Measurements from ENCODE around the gene MUC21.
"Not testable (repeated sequence)": the region's sequence is repeated elsewhere in the genome, so short reads cannot be mapped to it uniquely, and the experiment has no call there.

Gene MUC21

DNA sequence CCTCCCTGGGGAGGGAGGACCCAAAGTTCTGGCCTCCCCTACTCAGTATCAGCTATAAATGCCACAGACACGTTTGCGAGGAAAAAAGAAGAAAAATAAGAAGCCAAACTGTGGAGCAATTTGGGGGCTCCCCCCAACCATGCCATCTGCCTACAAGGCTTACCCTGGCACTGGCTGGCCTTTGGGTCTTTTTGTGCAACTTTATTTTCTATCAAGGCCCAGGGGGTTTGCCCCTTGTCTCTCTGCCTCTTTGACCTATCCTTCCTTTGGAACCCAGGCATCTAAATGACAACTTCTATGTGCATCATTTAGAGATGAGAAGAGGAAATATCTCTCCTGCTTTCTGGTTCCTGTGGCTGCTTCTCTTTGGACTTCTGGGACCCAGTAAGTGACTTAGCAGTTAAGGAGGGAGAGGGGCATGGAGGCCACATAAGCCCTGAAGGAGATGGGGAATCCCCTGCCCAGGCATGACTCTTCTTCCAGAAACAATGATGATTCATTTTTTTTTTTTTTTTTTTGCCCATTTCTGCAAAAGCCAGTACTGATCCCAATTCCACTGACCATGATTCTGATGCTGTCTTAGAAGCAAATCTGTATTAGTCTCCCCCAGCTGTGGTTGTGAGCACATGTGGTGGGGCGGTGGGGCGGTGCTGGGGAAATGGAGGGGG is 27.0 kb downstream of the MUC21 start, which contains the start of gene MUC22:
TSS of gene MUC22 (plus strand) at position 82 of the 668 bp plus-strand sequence. CDS start at position 315, 233 bp downstream.
- no peak for DNase-seq

DNA sequence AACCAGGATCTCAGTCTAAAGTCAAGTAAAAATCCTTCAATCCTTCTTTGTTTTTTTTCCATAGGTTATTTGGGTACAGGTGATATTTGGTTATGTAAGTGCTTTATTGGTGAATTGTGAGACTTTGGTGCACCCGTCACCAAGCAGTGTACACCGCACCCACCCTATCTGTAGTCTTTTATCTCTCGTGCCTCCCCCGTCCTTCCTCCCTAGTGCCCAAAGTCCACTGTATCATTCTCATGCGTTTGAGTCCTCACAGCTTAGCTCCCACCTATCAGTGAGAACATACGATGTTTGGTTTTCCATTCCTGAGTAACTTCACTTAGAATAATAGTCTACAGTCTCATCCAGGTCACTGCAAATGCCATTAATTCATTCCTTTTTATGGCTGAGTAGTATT is 27.6 kb downstream of the MUC21 start:
- DNase-seq, result no peak

DNA sequence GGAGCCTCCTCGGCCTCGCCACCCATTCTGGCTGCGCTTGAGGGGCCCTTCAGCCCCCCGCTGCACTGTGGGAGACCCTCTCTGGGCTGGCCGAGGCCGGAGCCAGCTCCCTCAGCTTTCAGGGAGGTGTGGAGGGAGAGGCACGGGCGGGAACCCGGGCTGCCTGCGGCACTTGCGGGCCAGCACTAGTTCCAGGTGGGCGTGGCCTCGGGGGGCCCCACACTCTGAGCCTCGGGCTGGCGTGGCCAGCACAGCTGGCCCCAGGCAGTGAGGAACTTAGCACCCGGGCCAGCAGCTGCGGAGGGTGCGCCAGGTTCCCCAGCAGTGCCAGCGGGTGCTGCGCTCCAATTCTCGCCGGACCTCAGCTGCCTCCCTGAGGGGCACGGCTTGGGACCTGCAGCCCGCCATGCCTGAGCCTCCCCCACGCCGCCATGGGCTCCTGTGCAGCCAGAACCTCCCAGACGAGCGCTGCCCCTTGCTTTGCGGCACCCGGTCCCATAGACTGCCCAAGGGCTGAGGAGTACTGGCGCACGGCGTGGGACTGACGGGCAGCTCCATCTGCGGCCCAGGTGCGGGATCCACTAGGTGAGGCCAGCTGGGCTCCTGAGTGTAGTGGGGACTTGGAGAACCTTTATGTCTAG is 33.3 kb downstream of the MUC21 start:
- no peak for DNase-seq

DNA sequence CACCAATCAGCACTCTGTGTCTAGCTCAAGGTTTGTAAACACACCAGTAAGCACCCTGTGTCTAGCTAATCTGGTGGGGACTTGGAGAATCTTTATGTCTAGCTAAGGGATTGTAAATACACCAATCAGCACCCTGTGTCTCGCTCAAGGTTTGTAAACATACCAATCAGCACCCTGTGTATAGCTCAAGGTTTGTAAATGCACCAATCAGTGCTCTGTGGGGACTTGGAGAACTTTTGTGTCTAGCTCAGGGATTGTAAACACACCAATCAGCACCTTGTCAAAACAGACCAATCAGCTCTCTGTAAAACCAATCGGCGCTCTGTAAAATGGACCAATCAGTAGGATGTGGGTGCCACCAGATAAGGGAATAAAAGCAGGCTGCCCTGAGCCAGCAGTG is 33.9 kb downstream of the MUC21 start:
- DNase-seq, result not testable (repeated sequence)

DNA sequence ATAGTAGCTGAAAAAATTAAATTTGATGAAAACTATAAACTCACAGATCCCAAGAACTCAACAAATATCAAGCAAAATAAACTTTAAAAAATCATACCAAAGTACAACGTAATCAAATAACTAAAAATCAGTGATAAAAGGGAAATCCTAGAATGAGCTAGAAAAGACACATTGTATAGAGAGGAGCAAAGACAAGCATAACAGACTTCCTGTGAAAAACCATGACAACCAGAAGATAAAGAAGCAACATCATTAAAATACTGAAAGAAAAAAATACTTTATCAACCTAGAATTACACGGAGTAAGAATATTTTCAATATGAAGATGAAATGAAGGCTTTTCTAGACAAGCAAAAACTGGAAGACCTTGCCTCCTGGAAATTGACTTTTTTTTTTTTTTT is 36.5 kb downstream of the MUC21 start:
- no peak for DNase-seq

DNA sequence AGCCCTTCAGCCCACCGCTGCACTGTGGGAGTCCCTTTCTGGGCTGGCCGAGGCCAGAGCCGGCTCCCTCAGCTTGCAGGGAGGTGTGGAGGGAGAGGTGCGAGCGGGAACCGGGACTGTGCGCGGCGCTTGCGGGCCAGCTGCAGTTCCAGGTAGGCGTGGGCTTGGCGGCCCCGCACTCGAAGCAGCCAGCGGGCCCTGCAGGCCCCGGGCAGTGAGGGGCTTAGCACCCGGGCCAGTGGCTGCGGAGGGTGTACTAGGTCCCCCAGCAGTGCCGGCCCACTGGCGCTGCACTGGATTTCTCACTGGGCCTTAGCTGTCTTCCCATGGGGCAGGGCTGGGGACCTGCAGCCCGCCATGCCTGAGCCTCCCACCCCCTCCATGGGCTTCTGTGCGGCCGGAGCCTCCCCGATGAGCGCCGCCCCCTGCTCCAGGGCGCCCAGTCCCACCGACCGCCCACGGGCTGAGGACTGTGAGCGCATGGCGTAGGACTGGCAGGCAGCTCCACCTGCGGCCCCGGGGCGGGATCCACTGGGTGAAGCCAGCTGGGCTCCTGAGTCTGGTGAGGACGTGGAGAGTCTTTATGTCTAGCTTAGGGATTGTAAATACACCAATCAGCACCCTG is 37.2 kb downstream of the MUC21 start:
- DNase-seq, result not testable (repeated sequence)

DNA sequence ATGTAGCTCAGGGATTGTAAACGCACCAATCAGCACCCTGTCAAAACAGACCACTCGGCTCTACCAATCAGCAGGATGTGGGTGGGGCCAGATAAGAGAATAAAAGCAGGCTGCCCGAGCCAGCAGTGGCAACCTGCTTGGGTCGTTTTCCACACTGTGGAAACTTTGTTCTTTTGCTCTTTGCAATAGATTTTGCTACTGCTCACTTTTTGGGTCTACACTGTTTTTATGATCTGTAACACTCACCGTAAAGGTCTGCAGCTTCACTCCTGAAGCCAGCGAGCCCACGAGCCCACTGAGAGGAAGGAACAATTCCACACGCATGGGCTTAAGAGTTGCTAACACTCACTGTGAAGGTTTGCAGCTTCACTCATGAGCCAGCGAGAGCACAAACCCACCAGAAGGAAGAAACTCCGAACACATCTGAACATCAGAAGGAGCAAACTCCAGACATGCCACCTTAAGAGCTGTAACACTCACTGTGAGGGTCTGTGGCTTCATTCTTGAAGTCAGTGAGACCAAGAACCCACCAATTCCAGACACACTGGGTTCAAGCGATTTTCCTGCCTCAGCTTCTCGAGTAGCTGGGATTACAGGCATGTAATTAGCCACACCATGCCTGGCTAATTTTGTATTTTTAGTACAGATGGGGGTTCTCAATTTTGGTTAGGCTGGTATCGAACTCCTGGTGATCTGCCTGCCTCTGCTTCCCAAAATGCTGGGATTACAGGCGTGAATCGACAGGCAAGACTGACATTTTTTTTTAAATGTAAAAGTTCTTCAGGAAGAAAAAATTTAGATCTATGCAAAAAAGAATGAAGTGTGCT is 38.4 kb downstream of the MUC21 start:
- DNase-seq, result not testable (repeated sequence)

DNA sequence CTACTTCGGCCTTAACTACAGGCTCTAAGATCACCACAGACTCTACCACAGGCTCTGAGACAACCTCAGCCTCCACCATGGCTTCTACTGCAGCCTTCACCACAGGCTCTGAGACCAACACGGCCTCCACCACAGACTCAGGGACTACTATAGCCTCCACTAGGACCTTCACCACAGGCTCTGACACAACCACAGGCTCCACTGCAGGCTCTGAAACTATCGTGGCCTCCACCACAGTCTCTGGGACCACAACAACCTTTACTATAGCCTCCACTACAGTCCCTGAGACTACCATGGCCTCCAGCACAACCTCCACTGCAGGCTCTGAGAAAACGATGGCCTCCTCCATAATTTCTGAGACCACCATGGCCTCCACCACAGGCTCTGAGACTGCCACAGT is 42.1 kb downstream of the MUC21 start:
- no peak for DNase-seq

DNA sequence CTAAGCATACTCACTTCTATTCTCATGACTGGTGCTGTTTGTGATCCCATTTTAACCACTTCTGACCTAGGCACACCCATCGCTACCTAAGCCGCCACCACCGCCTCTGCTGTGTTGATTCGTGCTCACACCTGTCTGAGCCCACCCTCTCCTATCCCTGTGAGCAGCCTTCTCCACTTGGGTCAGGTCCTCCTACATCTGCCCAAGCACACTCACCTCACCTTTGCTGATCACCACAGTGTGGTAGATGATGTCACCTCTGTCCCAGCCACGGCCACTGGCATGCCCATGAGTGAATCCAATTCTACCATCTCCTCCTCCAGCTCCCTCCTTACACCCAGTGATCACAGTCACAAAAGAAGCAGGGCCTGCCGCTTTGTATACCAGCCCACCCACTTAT is 47.6 kb downstream of the MUC21 start:
- no peak for DNase-seq

DNA sequence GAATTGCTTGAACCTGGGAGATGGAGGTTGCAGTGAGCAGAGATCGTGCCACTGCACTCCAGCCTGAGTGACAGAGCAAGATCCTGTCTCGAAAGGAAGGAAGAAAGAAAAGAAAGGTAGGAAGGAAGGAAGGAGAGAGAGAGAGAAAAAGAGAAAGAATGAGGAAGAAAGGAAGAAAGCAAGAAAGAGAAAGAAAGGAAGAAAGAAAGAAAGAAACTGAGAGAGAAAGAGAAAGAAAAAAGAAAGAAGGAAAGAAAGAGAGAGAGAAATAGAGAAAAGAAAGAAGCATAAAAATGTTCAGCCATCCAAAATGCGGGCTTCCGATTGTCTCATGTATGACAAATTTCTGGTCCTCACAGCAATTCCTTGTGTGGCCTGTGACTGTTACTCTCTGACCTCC is 49.6 kb downstream of the MUC21 start:
- DNase-seq, result no peak

DNA sequence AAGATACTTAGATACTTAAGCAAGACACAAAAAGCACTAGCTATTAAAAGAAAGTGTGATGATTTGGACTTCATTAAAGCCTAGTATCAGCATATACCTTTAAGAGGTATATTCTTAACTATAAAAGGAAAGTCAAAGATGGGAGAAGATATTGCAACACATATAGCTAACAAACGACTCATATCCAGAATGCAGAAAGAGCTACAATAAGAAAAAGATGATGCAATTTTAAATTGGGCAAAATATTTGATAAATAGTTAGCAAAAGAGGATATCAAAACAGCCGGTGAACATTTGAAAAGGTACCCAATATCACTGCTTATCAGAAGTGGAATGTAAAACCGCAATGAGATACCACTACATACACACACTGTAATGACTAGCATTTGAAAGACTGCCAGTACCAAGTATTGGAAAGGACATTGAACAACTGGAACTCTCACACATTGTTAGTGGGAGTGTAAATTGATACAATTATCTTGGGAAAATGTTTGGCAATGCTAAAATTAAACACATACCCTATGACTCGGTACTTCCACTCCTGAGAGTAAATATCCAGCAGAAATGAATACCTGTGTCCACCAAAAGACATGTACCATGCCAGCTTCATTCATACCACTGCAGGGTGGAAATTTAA is 52.5 kb downstream of the MUC21 start:
- no peak for DNase-seq

DNA sequence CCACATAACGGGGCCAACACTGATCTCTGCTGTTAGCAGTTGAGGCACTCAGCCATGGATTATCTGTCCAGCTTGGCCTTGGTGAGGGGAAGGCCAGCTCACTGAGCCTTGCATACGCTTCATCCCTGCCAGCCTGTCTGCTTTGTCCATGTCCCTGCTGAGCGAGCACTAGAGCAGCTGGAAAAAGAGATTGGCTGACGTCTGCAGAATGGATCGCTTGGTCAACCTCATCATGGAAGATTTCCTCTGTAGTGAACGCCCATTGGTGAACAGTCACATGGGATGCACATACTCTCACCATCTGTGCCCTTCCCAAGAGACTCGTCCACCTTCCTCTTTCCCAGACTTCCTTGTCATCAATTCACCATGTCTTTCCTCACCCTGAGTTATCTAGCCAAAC is 53.7 kb downstream of the MUC21 start:
- DNase-seq, result no peak

DNA sequence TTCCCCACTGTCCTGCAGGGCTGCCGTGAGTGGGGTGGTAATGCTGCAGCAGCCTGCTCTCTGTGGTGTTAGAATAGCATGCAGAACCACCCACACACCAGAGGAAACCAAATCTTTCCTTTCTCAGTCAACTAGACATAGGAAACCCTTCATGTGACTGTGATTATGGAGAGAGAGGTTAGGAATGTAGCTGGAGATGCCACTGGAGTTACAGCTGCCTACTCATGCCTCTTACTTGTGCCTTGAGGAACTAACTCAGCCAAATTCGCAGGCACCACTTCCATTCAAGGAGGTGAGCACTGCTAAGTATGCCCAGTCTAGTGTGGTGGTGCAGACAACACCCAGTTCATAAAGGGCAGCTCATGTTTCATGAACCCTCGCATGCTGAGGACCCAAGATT is 54.2 kb downstream of the MUC21 start:
- no peak for DNase-seq

DNA sequence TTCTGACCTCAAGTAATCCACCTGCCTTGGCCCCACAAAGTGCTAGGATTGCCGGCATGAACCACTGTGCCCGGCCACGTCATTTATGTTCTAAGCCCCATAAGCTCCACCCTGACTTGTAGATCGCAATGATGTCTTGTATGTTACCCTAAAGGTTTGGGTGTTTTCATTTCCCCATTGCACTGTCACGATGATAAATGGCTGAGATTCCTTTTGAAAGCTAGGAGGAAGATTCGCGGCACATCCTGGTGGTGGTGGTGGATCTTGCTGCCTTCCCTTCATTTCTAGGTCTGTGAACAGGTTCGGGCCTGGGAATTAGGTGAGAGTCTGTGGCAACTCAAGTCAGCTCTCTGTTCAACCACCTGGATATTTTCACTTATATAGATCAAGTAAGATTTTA is 55.0 kb downstream of the MUC21 start:
- no peak for DNase-seq
